Adrenal gland (tissue), 12 donors: Measurements from ENCODE around the gene COL19A1. TPM values are rescaled to one million over a fixed set of nuclear protein-coding genes. Genes with fewer than 3 reads are reported as not detected.
A peak's percentile ranks its signal among the peaks of the same experiment; 100 is the strongest.

Source experiments
- DNase-seq, 7 donors: peaks; one replicate each; pipeline ENCODE4 v3.0.0-alpha.2; 2019 to 2020
- H3K27ac ChIP-seq, 5 donors: fragments of 200-600 bp; sonication (generic) in 4 of 5; 1 replicate in 3 of 5; 2 replicates in 2 of 5; pipeline versions ENCODE4 v1.5.1 to v1.8.0; 2016 to 2020; ENCODE audit warnings: mild to moderate bottlenecking in 1 of 5
- H3K27me3 ChIP-seq: fragments of 200-600 bp; 2 replicates; pipeline ENCODE4 v1.8.0; 2021
- H3K36me3 ChIP-seq, 2 donors: fragments of 200-600 bp; replicated peaks in 1 of 2; 1 replicate in 1 of 2; 2 replicates in 1 of 2; pipeline versions ENCODE4 v1.5.1 to v1.8.0; 2018 to 2022
- H3K4me1 ChIP-seq, 2 donors: fragments of 200-600 bp; replicated peaks in 1 of 2; 1 replicate in 1 of 2; 2 replicates in 1 of 2; pipeline versions ENCODE4 v1.5.1 to v1.8.0; 2018 to 2021
- H3K4me3 ChIP-seq, 4 donors: fragments of 200-600 bp; sonication (generic) in 3 of 4; one replicate each; pipeline ENCODE4 v1.5.1; 2016 to 2018
- H3K9me3 ChIP-seq, 3 donors: fragments of 200-600 bp; sonication (generic) in 1 of 3; replicated peaks in 1 of 3; 1 replicate in 2 of 3; 2 replicates in 1 of 3; pipeline versions ENCODE4 v1.5.1 to v1.8.0; 2016 to 2021
- POLR2A ChIP-seq, 2 donors: fragments of 450-650 bp; IDR thresholded peaks; one replicate each; pipeline ENCODE4 v1.6.1; 2017; ENCODE audit warnings: antibody characterized with exemption in 2 of 2, mild to moderate bottlenecking in 2 of 2, moderate library complexity in 1 of 2
- WGBS, 4 donors: extraction: QIAGEN DNeasy Blood & Tissue Kit in 2 of 4; methylation state at CpG; one replicate each; pipeline versions ENCODE4 v1.1.5 to v1.1.7; 2013 to 2017; 5-methylcytosine and 5-hydroxymethylcytosine counted together
- intact Hi-C, 2 donors: fragments of 100-400 bp; cut with DNase I; formaldehyde crosslinking; loops; one replicate each; pipeline versions ENCODE4 v1.14.1 to v1.15.0; 2022 to 2023
- polyA plus RNA-seq, 3 donors: library from polyadenylated mRNA; stranded (reverse); fragments of 200-250 nt in 2 of 3; fragments of 350-450 nt in 1 of 3; fragmentation: Illumina TruSeq in 1 of 3; extraction: RNeasy Lipid Tissue Mini Kit (QIAGEN cat#74804) in 1 of 3; gene quantifications; one replicate each; pipeline ENCODE4 v1.2.3, GENCODE V29; 2013 to 2014
- total RNA-seq, 9 donors: library from RNA; depleted of rRNA in 4 of 9; stranded (reverse); fragments of >200 nt in 4 of 9; fragments of 120-200 nt in 1 of 9; fragmentation: NEBNext Ultra II Directional in 1 of 9; extraction: Animal tissue kit (Norgen Biotek cat#: 25700) in 1 of 9; gene quantifications; one replicate each; pipeline versions ENCODE4 v1.1.0 to v1.2.4, GENCODE V29; 2013 to 2023
- TF ChIP-seq, protein P1 (sequence below), 6 experiments: fragments of 450-650 bp in 4 of 6; fragments of 200-600 bp in 2 of 6; sonication (generic) in 1 of 6; IDR thresholded peaks; 1 replicate in 5 of 6; 2 replicates in 1 of 6; pipeline versions ENCODE4 v1.5.1 to v1.8.0; 2016 to 2021; ENCODE audit warnings: antibody characterized with exemption in 6 of 6, mild to moderate bottlenecking in 2 of 6, moderate library complexity in 1 of 6
- donor health status: healthy with polysubstance abuse.
- donor health status: Bipolar disorder and iron deficiency.
- donor health status: DM: yes; HTN: yes; CAD: no.
- donor health status: DM: no; HTN: no; CAD: no.
- donor health status: DM: no; HTN: no; CAD: no.
- donor health status: DM: yes; HTN: yes; CAD: no.

Gene COL19A1
- total and polyA plus RNA-seq, 12 donors = under 0.01 to 0.32 (median 0.11) TPM; not detected in 5

DNA sequence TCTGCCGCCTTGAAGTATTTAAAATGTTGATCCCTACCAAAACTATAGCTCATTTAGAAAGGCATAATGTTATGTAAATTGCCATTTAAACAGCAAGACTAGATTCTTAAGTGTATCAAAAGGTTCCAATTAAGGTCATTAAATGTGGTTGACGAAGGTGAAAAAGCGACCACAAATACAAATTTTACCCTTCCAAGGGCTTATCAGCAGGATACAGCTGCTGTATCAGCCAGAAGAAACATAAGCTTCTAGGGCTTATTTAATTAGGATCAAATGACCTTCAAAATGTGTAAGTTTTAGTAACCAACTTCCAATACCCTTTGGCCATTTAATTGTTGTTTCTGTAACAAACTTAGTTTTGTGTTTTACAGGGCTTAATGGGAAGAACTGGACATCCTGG is 296.6 kb downstream of the COL19A1 start:
- no peak for DNase-seq
- Histone ChIP-seq H3K4me1 (no peaks in the 10 kb centered on the region), H3K36me3 (no peaks in the 10 kb centered on the region), H3K27ac (no peak overlapping the region), H3K9me3 (no peaks in the 10 kb centered on the region), H3K4me3 (no peak overlapping the region), H3K27me3 (no peaks in the 10 kb centered on the region)
- WGBS, 4 donors = 71 to 83% (median 79%) methylated on average over 3 of the region's 3 CpGs
- intact Hi-C loops = no loop called here
- no peak for TF ChIP-seq POLR2A (IDR thresholded peaks at IDR 0.05)
- TF ChIP-seq, protein P1, sequence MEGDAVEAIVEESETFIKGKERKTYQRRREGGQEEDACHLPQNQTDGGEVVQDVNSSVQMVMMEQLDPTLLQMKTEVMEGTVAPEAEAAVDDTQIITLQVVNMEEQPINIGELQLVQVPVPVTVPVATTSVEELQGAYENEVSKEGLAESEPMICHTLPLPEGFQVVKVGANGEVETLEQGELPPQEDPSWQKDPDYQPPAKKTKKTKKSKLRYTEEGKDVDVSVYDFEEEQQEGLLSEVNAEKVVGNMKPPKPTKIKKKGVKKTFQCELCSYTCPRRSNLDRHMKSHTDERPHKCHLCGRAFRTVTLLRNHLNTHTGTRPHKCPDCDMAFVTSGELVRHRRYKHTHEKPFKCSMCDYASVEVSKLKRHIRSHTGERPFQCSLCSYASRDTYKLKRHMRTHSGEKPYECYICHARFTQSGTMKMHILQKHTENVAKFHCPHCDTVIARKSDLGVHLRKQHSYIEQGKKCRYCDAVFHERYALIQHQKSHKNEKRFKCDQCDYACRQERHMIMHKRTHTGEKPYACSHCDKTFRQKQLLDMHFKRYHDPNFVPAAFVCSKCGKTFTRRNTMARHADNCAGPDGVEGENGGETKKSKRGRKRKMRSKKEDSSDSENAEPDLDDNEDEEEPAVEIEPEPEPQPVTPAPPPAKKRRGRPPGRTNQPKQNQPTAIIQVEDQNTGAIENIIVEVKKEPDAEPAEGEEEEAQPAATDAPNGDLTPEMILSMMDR (IDR thresholded peaks at IDR 0.05) = no peak

DNA sequence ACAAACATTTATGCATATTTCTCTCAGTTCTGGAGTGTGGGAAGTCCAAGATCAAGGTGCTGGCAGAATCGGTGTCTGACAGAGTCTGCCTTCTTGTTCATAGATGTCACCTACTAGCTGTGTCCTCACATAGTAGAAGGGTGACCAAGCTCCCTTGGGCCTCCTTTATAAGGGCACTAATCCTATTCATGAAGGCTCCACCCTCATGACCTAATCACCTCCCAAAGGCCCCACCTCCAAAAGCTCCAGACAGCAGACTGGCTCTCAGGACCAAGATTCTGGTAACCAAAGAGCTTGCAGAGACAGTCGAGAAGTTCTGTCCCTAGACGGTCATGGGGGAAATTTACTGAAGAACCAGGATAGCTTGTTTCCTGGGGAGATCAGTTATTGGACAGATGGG is 297.4 kb downstream of the COL19A1 start:
- no peaks in the 10 kb centered on the region for H3K4me1 ChIP-seq
- WGBS, 4 donors = 91 to 100% (median 96%) methylated on average over 3 of the region's 3 CpGs
- H3K27ac ChIP-seq = no peak overlapping the region
- TF ChIP-seq POLR2A (IDR thresholded peaks at IDR 0.05) = no peak
- TF ChIP-seq, protein P1 (IDR thresholded peaks at IDR 0.05) = no peak
- intact Hi-C loops = no loop called here
- no peaks in the 10 kb centered on the region for H3K9me3 ChIP-seq
- no peaks in the 10 kb centered on the region for H3K36me3 ChIP-seq
- H3K4me3 ChIP-seq = no peak overlapping the region
- DNase-seq = no peak
- no peaks in the 10 kb centered on the region for H3K27me3 ChIP-seq

DNA sequence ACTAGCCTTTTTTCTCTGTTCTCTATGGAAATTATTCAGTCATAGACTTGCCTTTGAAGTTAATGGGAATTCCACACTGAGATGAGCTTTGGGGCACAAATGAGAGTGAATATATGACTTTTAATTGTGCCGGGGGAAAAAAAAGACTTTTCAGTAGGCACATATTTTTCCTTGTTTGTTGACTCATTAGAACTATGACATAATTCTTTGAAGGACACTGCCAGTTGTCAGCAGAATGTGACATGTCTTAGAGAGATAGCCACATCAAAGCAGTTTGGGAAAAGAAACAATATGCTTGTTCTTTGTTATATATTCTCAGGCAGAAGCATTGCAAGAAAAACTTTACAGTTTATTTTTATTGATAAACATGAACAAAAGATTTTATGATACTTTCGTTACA is 298.2 kb downstream of the COL19A1 start:
- no peaks in the 10 kb centered on the region for H3K36me3 ChIP-seq
- no peak overlapping the region for H3K27ac ChIP-seq
- no peak for DNase-seq
- intact Hi-C loops = no loop called here
- TF ChIP-seq, protein P1 (IDR thresholded peaks at IDR 0.05) = no peak
- no peak for TF ChIP-seq POLR2A (IDR thresholded peaks at IDR 0.05)
- H3K4me1 ChIP-seq = no peaks in the 10 kb centered on the region
- H3K4me3 ChIP-seq = no peak overlapping the region
- no peaks in the 10 kb centered on the region for H3K9me3 ChIP-seq
- no peaks in the 10 kb centered on the region for H3K27me3 ChIP-seq
- 37 to 41% (median 39%) methylated on average over 2 of the region's 2 CpGs for WGBS, 4 donors

DNA sequence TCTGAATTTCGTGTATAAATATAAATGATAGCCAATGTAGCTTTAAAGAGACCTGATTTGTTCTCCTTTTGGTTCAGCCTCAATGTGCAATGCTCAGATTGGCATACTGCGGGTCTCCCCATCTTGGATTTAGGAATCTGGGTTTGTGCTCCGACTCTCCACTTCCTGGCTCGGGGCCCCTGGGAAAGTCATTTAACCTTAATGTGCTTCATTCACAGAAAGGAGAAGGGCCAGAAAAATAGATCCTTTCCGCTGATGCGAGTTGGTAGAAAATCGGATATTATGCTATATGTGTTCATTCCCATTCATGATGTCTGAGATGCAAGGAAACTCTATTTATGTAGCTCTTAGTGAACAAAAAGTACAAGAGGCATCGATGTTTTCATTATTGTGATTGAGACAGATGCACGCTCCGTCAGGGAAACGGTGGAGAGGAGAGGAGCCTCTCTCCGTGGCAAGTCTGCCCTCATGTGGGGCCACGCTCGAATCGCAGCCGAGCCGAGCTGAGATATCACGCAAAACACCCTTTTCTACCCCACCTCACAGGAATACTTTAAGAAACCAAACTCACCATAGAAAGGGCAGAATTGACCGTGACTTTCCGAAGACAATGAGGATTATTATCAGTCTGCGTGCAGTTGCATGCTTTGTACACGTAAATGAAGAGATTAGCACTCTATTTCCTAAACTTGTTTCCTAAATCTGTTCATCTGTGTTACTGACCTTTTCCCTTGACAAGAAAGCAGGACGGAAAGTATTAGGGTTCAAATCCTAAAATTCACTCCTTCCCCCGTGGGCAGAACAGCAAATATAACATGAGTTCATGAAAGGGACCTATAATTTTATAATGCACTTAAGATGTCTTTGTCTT is 300.0 kb downstream of the COL19A1 start:
- TF ChIP-seq POLR2A (IDR thresholded peaks at IDR 0.05) = no peak
- TF ChIP-seq, protein P1 (IDR thresholded peaks at IDR 0.05) = peak; percentile 37 to 61 (median 52)
- Histone ChIP-seq H3K27me3 (no peaks in the 10 kb centered on the region), H3K4me1 (no peaks in the 10 kb centered on the region), H3K9me3 (no peaks in the 10 kb centered on the region), H3K27ac (no peak overlapping the region), H3K4me3 (no peak overlapping the region), H3K36me3 (no peaks in the 10 kb centered on the region)
- 10 to 12% (median 10%) methylated on average over 24 of the region's 24 CpGs for WGBS, 4 donors
- intact Hi-C loops = no loop called here
- DNase-seq = peak; percentile 30 to 77 (median 59)
